Hepatocyte (in vitro differentiated cells): ENCODE results near the gene NKX1-1.

Experiments used
- CTCF ChIP-seq: fragments of 200-600 bp; sonication (generic); IDR thresholded peaks from 2 replicates; pipeline ENCODE4 v1.5.1; 2016; ENCODE audit warnings: antibody characterized with exemption, mild to moderate bottlenecking; ENCODE audit not compliant: poor library complexity
- EZH2 ChIP-seq: fragments of 200-600 bp; sonication (generic); IDR thresholded peaks from 2 replicates; pipeline ENCODE4 v1.6.1; 2016; ENCODE audit warnings: antibody characterized with exemption, mild to moderate bottlenecking, borderline replicate concordance
- EZH2phosphoT487 ChIP-seq: fragments of 200-600 bp; sonication (generic); IDR thresholded peaks from one replicate; pipeline ENCODE4 v1.6.1; 2018; ENCODE audit warnings: antibody characterized with exemption, mild to moderate bottlenecking, low read depth, moderate library complexity; ENCODE audit not compliant: unreplicated experiment, severe bottlenecking

GRCh38 chr4:1379351-1379781, 26.9 kb downstream of the NKX1-1 start:
- TF ChIP-seq CTCF (no peak), EZH2phosphoT487 (no peak), EZH2 (no peak)
